K562 (cell line): ENCODE data around the gene YY1AP1. TPM values are rescaled to one million over a fixed set of nuclear protein-coding genes. Genes with fewer than 3 reads are reported as not detected.
"Not testable (repeated sequence)": the region's sequence is repeated elsewhere in the genome, so short reads cannot be mapped to it uniquely, and the experiment has no call there.

Experiments
- FOXA3 ChIP-seq, 2 experiments: fragments of 450-650 bp in 1 of 2; sonication (generic) in 1 of 2; formaldehyde crosslinking; IDR thresholded peaks in 1 of 2; conservative IDR thresholded peaks in 1 of 2; 2 replicates each; pipeline versions ENCODE4 v1.4.0 to v1.8.0; 2020 to 2022; ENCODE audit warnings: mild to moderate bottlenecking in 2 of 2, missing genetic modification reagents in 1 of 2
- GTF2F1 ChIP-seq: IDR thresholded peaks from 2 replicates; pipeline ENCODE4 v1.6.1; 2011; ENCODE audit warnings: low read depth, low read length, improper control_type of control experiment
- HDAC1 ChIP-seq, 2 experiments: fragments of 450-650 bp; IDR thresholded peaks; 2 replicates each; pipeline ENCODE4 v1.6.1; 2016 to 2017; ENCODE audit warnings: inconsistent platforms in 1 of 2, mild to moderate bottlenecking in 1 of 2, moderate library complexity in 1 of 2
- HMBOX1 ChIP-seq: sonication (generic); IDR thresholded peaks from 2 replicates; pipeline ENCODE4 v1.6.1; 2016
- KDM5B ChIP-seq: fragments of 200-600 bp; sonication (generic); IDR thresholded peaks from 2 replicates; pipeline ENCODE4 v1.6.1; 2012; ENCODE audit warnings: low read depth, mild to moderate bottlenecking, moderate library complexity, low read length, control low read depth, inconsistent platforms; ENCODE audit not compliant: insufficient replicate concordance
- MAFG ChIP-seq: fragments of 450-650 bp; conservative IDR thresholded peaks from 2 replicates; pipeline ENCODE4 v1.6.1; 2016; ENCODE audit warnings: missing genetic modification characterization, missing compliant biosample characterization
- MTA3 ChIP-seq: fragments of 450-650 bp; formaldehyde crosslinking; IDR thresholded peaks from 2 replicates; pipeline ENCODE4 v1.6.1; 2017; ENCODE audit warnings: mild to moderate bottlenecking, borderline replicate concordance
- NFE2 ChIP-seq: IDR thresholded peaks from 2 replicates; pipeline ENCODE4 v1.6.1; 2014; ENCODE audit warnings: antibody characterized with exemption, low read depth
- PHF8 ChIP-seq: fragments of 200-600 bp; sonication (generic); IDR thresholded peaks from 2 replicates; pipeline ENCODE4 v1.6.1; 2012; ENCODE audit warnings: mixed run types, mild to moderate bottlenecking, inconsistent platforms, low read length, moderate library complexity, borderline replicate concordance
- POLR2AphosphoS5 ChIP-seq: IDR thresholded peaks from 2 replicates; pipeline ENCODE4 v1.6.1; 2011; ENCODE audit warnings: mild to moderate bottlenecking, low read depth, low read length, moderate library complexity; ENCODE audit not compliant: control insufficient read depth, insufficient read depth
- POLR2H ChIP-seq: IDR thresholded peaks from 2 replicates; pipeline ENCODE4 v1.6.1; 2016; ENCODE audit warnings: missing genetic modification characterization, low read depth, mild to moderate bottlenecking, control low read depth, missing compliant biosample characterization, moderate library complexity
- REST ChIP-seq, 2 experiments: fragments of 450-650 bp; formaldehyde crosslinking in 1 of 2; IDR thresholded peaks; 2 replicates each; pipeline versions ENCODE4 v1.4.0 to v1.6.1; 2014 to 2020; ENCODE audit warnings: mild to moderate bottlenecking in 2 of 2, borderline replicate concordance in 1 of 2, low read depth in 1 of 2
- ZNF282 ChIP-seq: sonication (generic); formaldehyde crosslinking; IDR thresholded peaks from 2 replicates; pipeline ENCODE4 v1.8.1; 2023; ENCODE audit warnings: missing genetic modification reagents
- ZNF511 ChIP-seq: sonication (generic); formaldehyde crosslinking; IDR thresholded peaks from 2 replicates; pipeline ENCODE4 v1.8.0; 2022; ENCODE audit warnings: mild to moderate bottlenecking, missing genetic modification reagents
- polyA plus RNA-seq, 8 experiments: library from polyadenylated mRNA; depleted of rRNA in 4 of 8; stranded (reverse) in 5 of 8; unstranded in 3 of 8; fragments of >200 nt; fragmentation: Nextera tagmentation in 2 of 8; fragmentation: Illumina TruSeq in 1 of 8; extraction: Ambion mirVana in 2 of 8; extraction: Trizol in 1 of 8; gene quantifications; 2 replicates each; pipeline versions ENCODE4 v1.2.1 to v1.2.3, GENCODE V29; 2011 to 2014; ENCODE audit warnings: inconsistent platforms in 1 of 8, missing spikeins in 1 of 8
- total RNA-seq, 7 experiments: library from RNA; depleted of rRNA in 6 of 7; stranded (reverse); fragments of >200 nt in 6 of 7; fragmentation: Illumina TruSeq in 2 of 7; extraction: Trizol in 2 of 7; gene quantifications; 2 replicates each; pipeline versions ENCODE4 v1.2.1 to v1.2.3, GENCODE V29; 2011 to 2021; ENCODE audit warnings: low replicate concordance in 1 of 7
- TF ChIP-seq, protein P1 (sequence below): sonication (generic); formaldehyde crosslinking; IDR thresholded peaks from 2 replicates; pipeline ENCODE4 v1.8.1; 2023; ENCODE audit warnings: mild to moderate bottlenecking, missing genetic modification reagents, moderate library complexity

YY1AP1 gene
- total and polyA plus RNA-seq, 9 of the 15 experiments (the other 6 are each of a cell fraction or from before 2014, with no cell fraction given): 18.4 to 90.7 (median 42.9) TPM

DNA sequence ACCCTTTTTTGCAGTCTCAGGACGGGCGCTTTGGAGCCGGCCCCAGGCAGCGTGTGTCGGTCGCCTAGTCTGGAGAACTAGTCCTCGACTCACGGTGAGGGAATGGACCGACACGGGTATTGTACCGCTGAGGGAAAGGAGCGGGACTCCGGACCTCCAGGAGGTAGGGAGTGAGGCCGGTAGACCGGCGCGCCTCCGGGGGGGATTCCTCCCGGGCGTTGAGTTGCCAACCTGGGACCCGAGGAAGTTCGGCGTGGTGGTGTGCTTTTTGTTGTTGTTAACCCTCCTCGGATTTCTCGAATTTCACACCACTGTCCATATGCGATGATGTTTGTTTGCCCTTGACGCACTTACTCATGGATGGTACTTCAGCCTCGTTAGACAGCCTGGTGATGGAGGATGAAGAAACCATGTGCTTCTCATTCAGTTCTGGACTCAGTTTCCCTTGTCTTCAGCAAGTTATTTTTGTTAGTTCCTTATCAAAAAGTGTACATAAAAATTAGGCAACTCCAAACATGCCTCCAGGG, 570 bp upstream of the YY1AP1 start, which contains the start of gene DAP3 (continued):
- TF ChIP-seq, protein P1, sequence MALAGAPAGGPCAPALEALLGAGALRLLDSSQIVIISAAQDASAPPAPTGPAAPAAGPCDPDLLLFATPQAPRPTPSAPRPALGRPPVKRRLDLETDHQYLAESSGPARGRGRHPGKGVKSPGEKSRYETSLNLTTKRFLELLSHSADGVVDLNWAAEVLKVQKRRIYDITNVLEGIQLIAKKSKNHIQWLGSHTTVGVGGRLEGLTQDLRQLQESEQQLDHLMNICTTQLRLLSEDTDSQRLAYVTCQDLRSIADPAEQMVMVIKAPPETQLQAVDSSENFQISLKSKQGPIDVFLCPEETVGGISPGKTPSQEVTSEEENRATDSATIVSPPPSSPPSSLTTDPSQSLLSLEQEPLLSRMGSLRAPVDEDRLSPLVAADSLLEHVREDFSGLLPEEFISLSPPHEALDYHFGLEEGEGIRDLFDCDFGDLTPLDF (CRISPR knock-in tag): peak; percentile 8; the same call in 1 of the 2 replicates
- 0 out of 2 replicates have a peak, but pooled peaks have one; percentile 31 for TF ChIP-seq ZNF282
- peak; percentile 62 for TF ChIP-seq POLR2H
- TF ChIP-seq MTA3: 0 out of 2 replicates have a peak, but pooled peaks have one; percentile 7
- peak in 1 of 2 experiments; percentile 68; a peak in 1 of 4 replicates for TF ChIP-seq HDAC1 (IDR thresholded peaks at IDR 0.05)
- 0 out of 2 replicates have a peak, but pooled peaks have one; percentile 13 for TF ChIP-seq REST (IDR thresholded peaks at IDR 0.05; ENCODE audit: borderline replicate concordance)
- TF ChIP-seq REST (CRISPR knock-in tag; IDR thresholded peaks at IDR 0.05; ENCODE audit: low read depth): not testable (repeated sequence)
- TF ChIP-seq POLR2AphosphoS5: peak; percentile 57; the same call in 1 of the 2 replicates
- TF ChIP-seq ZNF511 (CRISPR knock-in tag): peak; percentile 8; the same call in 1 of the 2 replicates
- peak; percentile 51 for TF ChIP-seq KDM5B
- peak; percentile 60; the same call in 1 of the 2 replicates for TF ChIP-seq NFE2
- TF ChIP-seq MAFG (tag): 0 out of 2 replicates have a peak, but pooled peaks have one; percentile 24
- TF ChIP-seq GTF2F1: peak; percentile 61; the same call in 1 of the 2 replicates
- peak; percentile 69; the same call in 1 of the 2 replicates for TF ChIP-seq HMBOX1
- peak in 1 of 2 experiments; percentile 3; a peak in 1 of 4 replicates for TF ChIP-seq FOXA3 (CRISPR knock-in tag; conservative IDR thresholded peaks at IDR 0.05 in 1 of 2, IDR thresholded peaks at IDR 0.05 in 1 of 2)
- peak; percentile 35; the same call in 1 of the 2 replicates for TF ChIP-seq PHF8
